DND-41 (cell line): ENCODE results near the gene CDH11.

Experiments
- ATAC-seq: fragments of 200-7000 bp; cut with Tn5 transposase; 3 replicates; pipeline ENCODE4 v1.9.1; 2021; ENCODE audit warnings: low read depth; ENCODE audit not compliant: insufficient read depth
- DNase-seq: peaks from one replicate; pipeline ENCODE4 v3.0.0-alpha.2; 2020
- H2AFZ ChIP-seq: 2 replicates; pipeline ENCODE4 v1.6.0; 2012; ENCODE audit warnings: low read depth, low read length
- H3K27ac ChIP-seq: 2 replicates; pipeline ENCODE4 v1.5.1; 2012; ENCODE audit warnings: low read length, inconsistent platforms
- H3K27me3 ChIP-seq: fragments of 200-600 bp; sonication (generic); 2 replicates; pipeline ENCODE4 v1.6.0; 2012; ENCODE audit warnings: low read length, mild to moderate bottlenecking, inconsistent platforms; ENCODE audit not compliant: insufficient read depth, poor library complexity
- H3K36me3 ChIP-seq: 2 replicates; pipeline ENCODE4 v1.5.1; 2012; ENCODE audit warnings: low read length, inconsistent platforms; ENCODE audit not compliant: insufficient read depth
- H3K4me1 ChIP-seq: 2 replicates; pipeline ENCODE4 v1.5.1; 2012; ENCODE audit warnings: mild to moderate bottlenecking, low read length; ENCODE audit not compliant: insufficient read depth
- H3K4me2 ChIP-seq: 2 replicates; pipeline ENCODE4 v1.6.0; 2012; ENCODE audit warnings: mild to moderate bottlenecking, moderate library complexity, low read length, inconsistent platforms; ENCODE audit not compliant: insufficient read depth
- H3K4me3 ChIP-seq, 2 experiments: fragments of 200-600 bp in 1 of 2; shearing (Covaris generic) in 1 of 2; 2 replicates each; pipeline ENCODE4 v1.5.1; 2012 to 2016; ENCODE audit warnings: inconsistent platforms in 2 of 2, low read length in 2 of 2, mild to moderate bottlenecking in 2 of 2, low read depth in 1 of 2, moderate library complexity in 1 of 2
- H3K79me2 ChIP-seq: 2 replicates; pipeline ENCODE4 v1.6.0; 2012; ENCODE audit warnings: low read length, inconsistent platforms; ENCODE audit not compliant: insufficient read depth
- H3K9ac ChIP-seq: 2 replicates; pipeline ENCODE4 v1.6.0; 2012; ENCODE audit warnings: low read depth, mild to moderate bottlenecking, inconsistent platforms, low read length, moderate library complexity
- H3K9me3 ChIP-seq: 2 replicates; pipeline ENCODE4 v1.5.1; 2012; ENCODE audit warnings: low read length, moderate library complexity, mild to moderate bottlenecking, inconsistent platforms; ENCODE audit not compliant: insufficient read depth, severe bottlenecking
- H4K20me1 ChIP-seq: 2 replicates; pipeline ENCODE4 v1.6.0; 2012; ENCODE audit warnings: low read length; ENCODE audit not compliant: insufficient read depth
- EZH2 ChIP-seq: IDR thresholded peaks from 3 replicates; pipeline ENCODE4 v1.6.1; 2012; ENCODE audit warnings: borderline replicate concordance, low read depth, mild to moderate bottlenecking, moderate library complexity, low read length, inconsistent platforms; ENCODE audit not compliant: severe bottlenecking
- TF ChIP-seq, protein P1 (sequence below): IDR thresholded peaks from 2 replicates; pipeline ENCODE4 v1.5.1; 2012; ENCODE audit warnings: borderline replicate concordance, low read length, moderate library complexity, mild to moderate bottlenecking; ENCODE audit not compliant: poor library complexity, severe bottlenecking; ENCODE audit errors: extremely low read depth

CDH11 gene

DNA sequence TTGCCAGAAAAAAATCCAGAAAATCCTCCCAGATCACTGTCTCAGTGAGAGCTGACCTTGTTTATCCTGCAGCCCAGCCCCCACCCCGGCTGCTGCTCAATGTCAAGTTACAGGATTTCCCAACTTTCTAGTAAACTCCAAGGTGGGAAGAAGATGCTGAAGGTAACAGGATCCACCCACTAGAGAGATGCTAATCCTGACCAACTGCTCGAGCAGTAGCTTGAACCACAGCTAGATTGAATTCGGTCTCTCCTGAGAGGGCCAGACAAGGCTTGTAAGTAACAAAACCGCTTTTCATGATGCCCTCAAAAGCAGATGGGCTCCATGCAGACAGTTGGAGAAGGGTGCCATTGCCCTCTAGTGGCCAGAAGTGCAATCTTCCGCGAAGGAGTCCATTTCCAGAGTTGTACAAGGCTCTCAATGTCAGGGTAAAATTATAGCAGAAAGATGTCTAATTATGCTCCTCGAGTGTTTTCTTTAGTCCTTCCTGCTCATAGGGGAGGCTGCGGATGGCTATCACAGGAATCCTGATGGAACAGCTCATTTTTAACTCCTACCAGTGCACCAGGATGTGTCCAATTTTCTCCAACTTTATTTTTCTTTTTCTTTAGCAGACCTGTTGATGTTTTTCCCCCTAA is 3.9 kb downstream of the CDH11 start:
- H3K4me2 ChIP-seq: no peak overlapping the region
- H2AFZ ChIP-seq: no peak overlapping the region
- no peak overlapping the region for H3K9ac ChIP-seq
- H4K20me1 ChIP-seq: no peaks in the 10 kb centered on the region
- no peaks in the 10 kb centered on the region for H3K9me3 ChIP-seq
- H3K79me2 ChIP-seq: no peaks in the 10 kb centered on the region
- H3K4me3 ChIP-seq: no peak overlapping the region
- H3K27me3 ChIP-seq: no peaks in the 10 kb centered on the region
- H3K4me1 ChIP-seq: no peaks in the 10 kb centered on the region
- H3K36me3 ChIP-seq: no peaks in the 10 kb centered on the region
- DNase-seq (peak; percentile 57), ATAC-seq (peak; percentile 80)
- no peak for TF ChIP-seq EZH2
- TF ChIP-seq, protein P1, sequence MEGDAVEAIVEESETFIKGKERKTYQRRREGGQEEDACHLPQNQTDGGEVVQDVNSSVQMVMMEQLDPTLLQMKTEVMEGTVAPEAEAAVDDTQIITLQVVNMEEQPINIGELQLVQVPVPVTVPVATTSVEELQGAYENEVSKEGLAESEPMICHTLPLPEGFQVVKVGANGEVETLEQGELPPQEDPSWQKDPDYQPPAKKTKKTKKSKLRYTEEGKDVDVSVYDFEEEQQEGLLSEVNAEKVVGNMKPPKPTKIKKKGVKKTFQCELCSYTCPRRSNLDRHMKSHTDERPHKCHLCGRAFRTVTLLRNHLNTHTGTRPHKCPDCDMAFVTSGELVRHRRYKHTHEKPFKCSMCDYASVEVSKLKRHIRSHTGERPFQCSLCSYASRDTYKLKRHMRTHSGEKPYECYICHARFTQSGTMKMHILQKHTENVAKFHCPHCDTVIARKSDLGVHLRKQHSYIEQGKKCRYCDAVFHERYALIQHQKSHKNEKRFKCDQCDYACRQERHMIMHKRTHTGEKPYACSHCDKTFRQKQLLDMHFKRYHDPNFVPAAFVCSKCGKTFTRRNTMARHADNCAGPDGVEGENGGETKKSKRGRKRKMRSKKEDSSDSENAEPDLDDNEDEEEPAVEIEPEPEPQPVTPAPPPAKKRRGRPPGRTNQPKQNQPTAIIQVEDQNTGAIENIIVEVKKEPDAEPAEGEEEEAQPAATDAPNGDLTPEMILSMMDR: peak; percentile 92
- H3K27ac ChIP-seq: no peak overlapping the region

DNA sequence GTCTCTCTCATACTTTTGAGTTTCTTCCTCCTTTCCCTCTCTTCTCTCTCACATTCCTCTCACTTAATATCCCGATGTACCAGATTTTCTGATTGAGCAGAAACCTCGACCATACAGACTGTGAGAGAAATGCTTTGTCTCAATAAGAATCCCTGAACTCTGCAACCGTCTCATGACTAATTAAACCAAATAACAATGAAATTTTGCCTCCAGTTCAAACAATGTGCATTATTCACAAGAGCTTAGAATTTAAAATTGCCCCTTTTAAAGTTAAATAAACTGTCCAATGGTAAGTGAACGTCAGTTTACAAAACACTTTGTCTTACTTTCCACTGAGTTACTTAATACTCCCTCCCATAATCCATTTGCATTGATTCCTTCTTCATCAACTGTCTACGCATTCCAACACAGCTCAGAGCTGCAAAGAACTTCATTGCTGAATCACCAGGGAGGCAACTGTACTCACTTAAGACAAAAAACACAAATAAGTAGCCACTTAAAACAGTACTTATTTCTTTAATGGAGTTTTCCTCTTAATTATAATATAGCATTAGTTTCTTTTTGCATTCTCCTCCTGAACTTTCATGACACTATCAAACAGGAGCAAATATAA is 4.9 kb downstream of the CDH11 start:
- H2AFZ ChIP-seq: no peak overlapping the region
- TF ChIP-seq EZH2: no peak
- TF ChIP-seq, protein P1: no peak
- H3K36me3 ChIP-seq: no peaks in the 10 kb centered on the region
- no peak for ATAC-seq
- H3K9me3 ChIP-seq: no peaks in the 10 kb centered on the region
- no peaks in the 10 kb centered on the region for H3K4me1 ChIP-seq
- H3K79me2 ChIP-seq: no peaks in the 10 kb centered on the region
- no peak overlapping the region for H3K4me2 ChIP-seq
- no peak for DNase-seq
- H3K27ac ChIP-seq: no peak overlapping the region
- H3K9ac ChIP-seq: no peak overlapping the region
- H4K20me1 ChIP-seq: no peaks in the 10 kb centered on the region
- H3K27me3 ChIP-seq: no peaks in the 10 kb centered on the region
- H3K4me3 ChIP-seq: no peak overlapping the region

DNA sequence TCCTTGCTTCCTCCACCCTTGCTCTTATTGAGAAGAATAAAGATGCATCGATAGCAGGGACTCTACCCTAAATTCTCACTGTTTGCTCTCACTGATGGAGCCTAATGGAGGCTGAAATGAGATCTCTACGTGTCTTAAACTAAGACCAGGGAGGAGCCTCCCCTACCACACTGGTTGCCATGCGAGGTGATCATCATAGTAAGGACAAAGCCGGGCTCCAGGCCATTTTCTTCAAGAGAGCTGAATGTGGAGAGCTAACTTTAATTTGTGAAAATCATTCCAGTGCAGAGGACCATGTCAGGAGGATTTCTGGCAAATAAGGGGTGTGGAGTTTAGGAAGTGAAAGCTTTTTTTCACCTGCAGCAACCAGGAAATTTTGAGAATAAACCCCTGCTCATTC is 5.6 kb downstream of the CDH11 start:
- Histone ChIP-seq H3K4me3 (no peak overlapping the region), H3K9me3 (no peaks in the 10 kb centered on the region), H3K9ac (no peak overlapping the region), H3K4me1 (no peaks in the 10 kb centered on the region), H3K27ac (no peak overlapping the region), H3K27me3 (no peaks in the 10 kb centered on the region), H2AFZ (no peak overlapping the region), H3K36me3 (no peaks in the 10 kb centered on the region), H3K79me2 (no peaks in the 10 kb centered on the region), H4K20me1 (no peaks in the 10 kb centered on the region), H3K4me2 (no peak overlapping the region)
- ATAC-seq (no peak), DNase-seq (no peak)
- TF ChIP-seq, protein P1: no peak
- TF ChIP-seq EZH2: no peak

DNA sequence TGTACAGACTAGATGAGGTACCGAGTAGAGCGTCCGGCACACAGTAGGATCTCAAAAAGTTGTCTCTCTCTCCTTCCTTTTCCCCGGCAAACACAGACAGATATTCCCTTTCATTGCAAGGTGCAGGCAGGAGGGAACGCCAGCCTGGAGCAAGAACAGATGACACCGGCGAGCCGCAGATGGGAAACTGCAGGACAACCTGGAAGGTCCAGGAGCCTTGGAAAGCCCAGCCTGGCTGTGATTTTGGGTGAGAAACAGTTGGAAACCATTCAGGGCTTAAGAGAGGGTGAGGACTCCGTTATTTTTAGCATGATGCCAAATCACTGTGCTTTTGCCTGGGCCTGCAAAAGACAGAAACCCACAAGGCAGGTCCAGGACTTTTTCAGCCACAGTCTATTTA is 7.3 kb downstream of the CDH11 start:
- Histone ChIP-seq H3K9ac (no peak overlapping the region), H3K9me3 (no peaks in the 10 kb centered on the region), H4K20me1 (no peaks in the 10 kb centered on the region), H2AFZ (no peak overlapping the region), H3K27ac (no peak overlapping the region), H3K4me2 (no peak overlapping the region), H3K27me3 (no peaks in the 10 kb centered on the region), H3K4me1 (no peaks in the 10 kb centered on the region), H3K36me3 (no peaks in the 10 kb centered on the region), H3K4me3 (no peak overlapping the region), H3K79me2 (no peaks in the 10 kb centered on the region)
- TF ChIP-seq, protein P1: no peak
- no peak for TF ChIP-seq EZH2
- ATAC-seq (no peak), DNase-seq (no peak)
